DND-41 (cell line): ENCODE results near the gene ALB.

Experiments used
- CTCF ChIP-seq: IDR thresholded peaks from 2 replicates; pipeline ENCODE4 v1.5.1; 2012; ENCODE audit warnings: borderline replicate concordance, low read length, moderate library complexity, mild to moderate bottlenecking; ENCODE audit not compliant: poor library complexity, severe bottlenecking; ENCODE audit errors: extremely low read depth
- EZH2 ChIP-seq: IDR thresholded peaks from 3 replicates; pipeline ENCODE4 v1.6.1; 2012; ENCODE audit warnings: borderline replicate concordance, low read depth, mild to moderate bottlenecking, moderate library complexity, low read length, inconsistent platforms; ENCODE audit not compliant: severe bottlenecking

GRCh38 chr4:73456177-73457022 lies 52.3 kb downstream of the ALB start:
- TF ChIP-seq CTCF (no peak), EZH2 (no peak)
